SK-N-SH (cell line): ENCODE results near the gene GPC5. TPM values are rescaled to one million over a fixed set of nuclear protein-coding genes. Genes with fewer than 3 reads are reported as not detected.

Experiments
- CTCF ChIA-PET: fragments of 300-600, 350-600 bp; formaldehyde crosslinking; extraction: SDS; loops from one replicate; lab custom pipeline; 2021; lab: Yijun Ruan, JAX
- POLR2A ChIA-PET: fragments of 350-600 bp; sonication (Branson Sonifier 250); formaldehyde crosslinking; extraction: SDS; loops from one replicate; lab custom pipeline; 2020; ENCODE audit warnings: antibody characterized with exemption, inconsistent platforms; lab: Yijun Ruan, JAX
- DNase-seq: peaks from one replicate; pipeline ENCODE4 v3.0.0; 2012
- H2AFZ ChIP-seq: fragments of 200-600 bp; sonication (generic); 2 replicates; pipeline ENCODE4 v1.8.1; 2016; ENCODE audit warnings: antibody characterized with exemption, mild to moderate bottlenecking, low read depth
- H3F3A ChIP-seq: fragments of 200-600 bp; sonication (generic); replicated peaks from 2 replicates; pipeline ENCODE3; 2016; ENCODE audit warnings: antibody characterized with exemption, mild to moderate bottlenecking; ENCODE audit not compliant: insufficient read depth
- H3K27ac ChIP-seq, 2 experiments: fragments of 200-500 bp in 1 of 2; fragments of 200-600 bp in 1 of 2; sonication (Bioruptor generic) in 1 of 2; sonication (generic), shearing (Covaris generic) in 1 of 2; 2 replicates each; pipeline versions ENCODE4 v1.5.1 to v1.6.1; 2014 to 2016; ENCODE audit warnings: low read depth in 2 of 2, inconsistent platforms in 1 of 2, low read length in 1 of 2, mild to moderate bottlenecking in 1 of 2, mixed read lengths in 1 of 2
- H3K27me3 ChIP-seq: fragments of 200-600 bp; sonication (generic), shearing (Covaris generic); 2 replicates; pipeline ENCODE4 v1.6.1; 2016; ENCODE audit warnings: mixed run types; ENCODE audit not compliant: insufficient read depth
- H3K36me3 ChIP-seq, 2 experiments: fragments of 200-500 bp in 1 of 2; fragments of 200-600 bp in 1 of 2; sonication (Bioruptor generic) in 1 of 2; sonication (generic) in 1 of 2; replicated peaks in 1 of 2; 2 replicates each; pipeline versions ENCODE3 to v1.5.1; 2014 to 2016; ENCODE audit warnings: low read length in 1 of 2, mild to moderate bottlenecking in 1 of 2; ENCODE audit not compliant: insufficient read depth in 2 of 2, control insufficient read depth in 1 of 2
- H3K4me1 ChIP-seq, 2 experiments: fragments of 200-500 bp in 1 of 2; fragments of 200-600 bp in 1 of 2; sonication (Bioruptor generic) in 1 of 2; sonication (generic), shearing (Covaris generic) in 1 of 2; 2 replicates each; pipeline versions ENCODE4 v1.5.1 to v1.6.1; 2014 to 2016; ENCODE audit warnings: low read depth in 1 of 2, low read length in 1 of 2, mixed run types in 1 of 2; ENCODE audit not compliant: insufficient read depth in 2 of 2, control insufficient read depth in 1 of 2
- H3K4me2 ChIP-seq: fragments of 200-600 bp; sonication (generic), shearing (Covaris generic); 2 replicates; pipeline ENCODE4 v1.6.1; 2017; ENCODE audit warnings: mixed run types
- H3K4me3 ChIP-seq, 2 experiments: fragments of 200-500 bp in 1 of 2; fragments of 200-600 bp in 1 of 2; sonication (Bioruptor generic) in 1 of 2; sonication (generic), shearing (Covaris generic) in 1 of 2; 2 replicates each; pipeline versions ENCODE4 v1.5.1 to v1.8.1; 2014 to 2016; ENCODE audit warnings: low read depth in 2 of 2, inconsistent platforms in 1 of 2, low read length in 1 of 2, mild to moderate bottlenecking in 1 of 2, mixed read lengths in 1 of 2, moderate library complexity in 1 of 2
- H3K79me2 ChIP-seq: fragments of 200-600 bp; sonication (generic); 2 replicates; pipeline ENCODE4 v1.8.1; 2017; ENCODE audit warnings: mild to moderate bottlenecking; ENCODE audit not compliant: insufficient read depth
- H3K9ac ChIP-seq: fragments of 200-600 bp; sonication (generic); 2 replicates; pipeline ENCODE4 v1.6.1; 2017; ENCODE audit warnings: mixed run types
- H3K9me2 ChIP-seq: fragments of 200-600 bp; sonication (generic); 2 replicates; pipeline ENCODE4 v1.6.1; 2017; ENCODE audit warnings: mixed run types
- H3K9me3 ChIP-seq: fragments of 200-600 bp; sonication (generic); 2 replicates; pipeline ENCODE4 v1.6.1; 2017; ENCODE audit warnings: mixed run types, mild to moderate bottlenecking, moderate library complexity
- H4K20me1 ChIP-seq: fragments of 200-600 bp; sonication (generic); 2 replicates; pipeline ENCODE4 v1.6.1; 2017; ENCODE audit warnings: mild to moderate bottlenecking, mixed run types; ENCODE audit not compliant: insufficient read depth
- CTCF ChIP-seq: fragments of 200-600 bp; sonication (generic); IDR thresholded peaks from 2 replicates; pipeline ENCODE4 v1.6.1; 2017; ENCODE audit warnings: antibody characterized with exemption, mild to moderate bottlenecking, moderate library complexity
- EP300 ChIP-seq, 2 experiments: IDR thresholded peaks; 2 replicates each; pipeline versions ENCODE4 v1.4.0 to v1.6.1; 2012; ENCODE audit warnings: borderline replicate concordance in 1 of 2, low read depth in 1 of 2, low read length in 1 of 2
- FOXM1 ChIP-seq: IDR thresholded peaks from 2 replicates; pipeline ENCODE4 v1.4.0; 2012; ENCODE audit warnings: low read depth, mild to moderate bottlenecking
- IRF3 ChIP-seq: fragments of 150-350 bp; IDR thresholded peaks from 2 replicates; pipeline ENCODE4 v1.6.1; 2016; ENCODE audit warnings: mild to moderate bottlenecking, low read depth, low read length
- MXI1 ChIP-seq: IDR thresholded peaks from 2 replicates; pipeline ENCODE4 v1.6.1; 2012; ENCODE audit warnings: mild to moderate bottlenecking, low read depth, low read length, improper control_type of control experiment
- NFIC ChIP-seq: IDR thresholded peaks from 2 replicates; pipeline ENCODE4 v1.4.0; 2012; ENCODE audit warnings: borderline replicate concordance
- SMC3 ChIP-seq: IDR thresholded peaks from 2 replicates; pipeline ENCODE4 v1.6.1; 2012; ENCODE audit warnings: low read depth, low read length, improper control_type of control experiment
- WGBS: methylation state at CpG from one replicate; pipeline ENCODE4 v1.1.6; 2017; ENCODE audit warnings: low lambda C conversion rate; 5-methylcytosine and 5-hydroxymethylcytosine counted together
- polyA plus RNA-seq, 3 experiments: library from polyadenylated mRNA; depleted of rRNA; stranded (reverse); fragments of >200 nt; gene quantifications; 2 replicates each; pipeline ENCODE4 v1.2.3, GENCODE V29; 2012

The GPC5 gene
- polyA plus RNA-seq, 1 of the 3 experiments (the other 2 are of a cell fraction): 0.03 TPM

GRCh38 chr13:91709180-91709579 lies 310.8 kb downstream of the GPC5 start:
- H3K9me3 ChIP-seq: no peaks in the 10 kb centered on the region
- H3K79me2 ChIP-seq: no peaks in the 10 kb centered on the region
- 59% methylated on average over 3 of the region's 3 CpGs for WGBS
- no peaks in the 10 kb centered on the region for H3K9me2 ChIP-seq
- no peak for TF ChIP-seq IRF3
- no peak for TF ChIP-seq FOXM1
- no peak for TF ChIP-seq EP300 (IDR thresholded peaks at IDR 0.05; ENCODE audit: borderline replicate concordance in 1 of 2, low read depth in 1 of 2, low read length in 1 of 2)
- TF ChIP-seq MXI1: no peak
- TF ChIP-seq, all 33 proteins: peak for 0
- Histone ChIP-seq H2AFZ (no peak overlapping the region), H3K4me3 (no peak overlapping the region), H3K4me2 (no peak overlapping the region), H3K9ac (no peak overlapping the region), H3K36me3 (no peaks in the 10 kb centered on the region), H3K27me3 (no peaks in the 10 kb centered on the region), H3K27ac (no peak overlapping the region), H3F3A (no peaks in the 10 kb centered on the region), H4K20me1 (no peaks in the 10 kb centered on the region), H3K4me1 (no peaks in the 10 kb centered on the region; a peak in 2 of 4 replicates)
- ChIA-PET POLR2A (no interaction called here), CTCF (interaction anchor here (1.4 kb wide), 1 partner anchor 16 kb away, joined by 3 read pairs; no protein-coding TSS in a partner anchor)
- DNase-seq: no peak

- POLR2A ChIA-PET: no interaction called here
- no peak overlapping the region for H3K4me3 ChIP-seq
Measured at GRCh38 chr13:91710733-91711132, 312.3 kb downstream of the GPC5 start.

More at GRCh38 chr13:91710733-91711132, 312.3 kb downstream of the GPC5 start:
- no peak overlapping the region for H3K9ac ChIP-seq
- no peak for DNase-seq
- no peaks in the 10 kb centered on the region for H4K20me1 ChIP-seq
- no peak overlapping the region for H3K27ac ChIP-seq
- H2AFZ ChIP-seq: no peak overlapping the region
- no peaks in the 10 kb centered on the region for H3K27me3 ChIP-seq
- H3K9me3 ChIP-seq: no peaks in the 10 kb centered on the region
- no peaks in the 10 kb centered on the region for H3K79me2 ChIP-seq
- H3K9me2 ChIP-seq: no peaks in the 10 kb centered on the region
- no peak overlapping the region for H3K4me2 ChIP-seq
- no peaks in the 10 kb centered on the region for H3F3A ChIP-seq
- 34% methylated on average over 3 of the region's 3 CpGs for WGBS
- H3K36me3 ChIP-seq: no peaks in the 10 kb centered on the region
- CTCF ChIA-PET: no interaction called here
- peaks cover 0 to 5% of the 10 kb centered on the region in 2 experiments; a peak in 2 of 4 replicates for H3K4me1 ChIP-seq
- TF ChIP-seq CTCF (no peak), NFIC (no peak), SMC3 (no peak)
